SK-N-SH (cell line): Measurements from ENCODE around the gene TRPM8. TPM values are rescaled to one million over a fixed set of nuclear protein-coding genes. Genes with fewer than 3 reads are reported as not detected.

ENCODE experiments used
- CTCF ChIA-PET: fragments of 300-600, 350-600 bp; formaldehyde crosslinking; extraction: SDS; loops from one replicate; lab custom pipeline; 2021; lab: Yijun Ruan, JAX
- POLR2A ChIA-PET: fragments of 350-600 bp; sonication (Branson Sonifier 250); formaldehyde crosslinking; extraction: SDS; loops from one replicate; lab custom pipeline; 2020; ENCODE audit warnings: antibody characterized with exemption, inconsistent platforms; lab: Yijun Ruan, JAX
- DNase-seq: peaks from one replicate; pipeline ENCODE4 v3.0.0; 2012
- H2AFZ ChIP-seq: fragments of 200-600 bp; sonication (generic); 2 replicates; pipeline ENCODE4 v1.8.1; 2016; ENCODE audit warnings: antibody characterized with exemption, mild to moderate bottlenecking, low read depth
- H3F3A ChIP-seq: fragments of 200-600 bp; sonication (generic); replicated peaks from 2 replicates; pipeline ENCODE3; 2016; ENCODE audit warnings: antibody characterized with exemption, mild to moderate bottlenecking; ENCODE audit not compliant: insufficient read depth
- H3K27ac ChIP-seq, 2 experiments: fragments of 200-500 bp in 1 of 2; fragments of 200-600 bp in 1 of 2; sonication (Bioruptor generic) in 1 of 2; sonication (generic), shearing (Covaris generic) in 1 of 2; 2 replicates each; pipeline versions ENCODE4 v1.5.1 to v1.6.1; 2014 to 2016; ENCODE audit warnings: low read depth in 2 of 2, inconsistent platforms in 1 of 2, low read length in 1 of 2, mild to moderate bottlenecking in 1 of 2, mixed read lengths in 1 of 2
- H3K27me3 ChIP-seq: fragments of 200-600 bp; sonication (generic), shearing (Covaris generic); 2 replicates; pipeline ENCODE4 v1.6.1; 2016; ENCODE audit warnings: mixed run types; ENCODE audit not compliant: insufficient read depth
- H3K36me3 ChIP-seq, 2 experiments: fragments of 200-500 bp in 1 of 2; fragments of 200-600 bp in 1 of 2; sonication (Bioruptor generic) in 1 of 2; sonication (generic) in 1 of 2; replicated peaks in 1 of 2; 2 replicates each; pipeline versions ENCODE3 to v1.5.1; 2014 to 2016; ENCODE audit warnings: low read length in 1 of 2, mild to moderate bottlenecking in 1 of 2; ENCODE audit not compliant: insufficient read depth in 2 of 2, control insufficient read depth in 1 of 2
- H3K4me1 ChIP-seq, 2 experiments: fragments of 200-500 bp in 1 of 2; fragments of 200-600 bp in 1 of 2; sonication (Bioruptor generic) in 1 of 2; sonication (generic), shearing (Covaris generic) in 1 of 2; 2 replicates each; pipeline versions ENCODE4 v1.5.1 to v1.6.1; 2014 to 2016; ENCODE audit warnings: low read depth in 1 of 2, low read length in 1 of 2, mixed run types in 1 of 2; ENCODE audit not compliant: insufficient read depth in 2 of 2, control insufficient read depth in 1 of 2
- H3K4me2 ChIP-seq: fragments of 200-600 bp; sonication (generic), shearing (Covaris generic); 2 replicates; pipeline ENCODE4 v1.6.1; 2017; ENCODE audit warnings: mixed run types
- H3K4me3 ChIP-seq, 2 experiments: fragments of 200-500 bp in 1 of 2; fragments of 200-600 bp in 1 of 2; sonication (Bioruptor generic) in 1 of 2; sonication (generic), shearing (Covaris generic) in 1 of 2; 2 replicates each; pipeline versions ENCODE4 v1.5.1 to v1.8.1; 2014 to 2016; ENCODE audit warnings: low read depth in 2 of 2, inconsistent platforms in 1 of 2, low read length in 1 of 2, mild to moderate bottlenecking in 1 of 2, mixed read lengths in 1 of 2, moderate library complexity in 1 of 2
- H3K79me2 ChIP-seq: fragments of 200-600 bp; sonication (generic); 2 replicates; pipeline ENCODE4 v1.8.1; 2017; ENCODE audit warnings: mild to moderate bottlenecking; ENCODE audit not compliant: insufficient read depth
- H3K9ac ChIP-seq: fragments of 200-600 bp; sonication (generic); 2 replicates; pipeline ENCODE4 v1.6.1; 2017; ENCODE audit warnings: mixed run types
- H3K9me2 ChIP-seq: fragments of 200-600 bp; sonication (generic); 2 replicates; pipeline ENCODE4 v1.6.1; 2017; ENCODE audit warnings: mixed run types
- H3K9me3 ChIP-seq: fragments of 200-600 bp; sonication (generic); 2 replicates; pipeline ENCODE4 v1.6.1; 2017; ENCODE audit warnings: mixed run types, mild to moderate bottlenecking, moderate library complexity
- H4K20me1 ChIP-seq: fragments of 200-600 bp; sonication (generic); 2 replicates; pipeline ENCODE4 v1.6.1; 2017; ENCODE audit warnings: mild to moderate bottlenecking, mixed run types; ENCODE audit not compliant: insufficient read depth
- FOXJ3 ChIP-seq: sonication (generic); formaldehyde crosslinking; IDR thresholded peaks from 2 replicates; pipeline ENCODE4 v1.5.1; 2020; ENCODE audit warnings: mild to moderate bottlenecking, missing genetic modification reagents
- GATA2 ChIP-seq: sonication (generic); formaldehyde crosslinking; IDR thresholded peaks from 2 replicates; pipeline ENCODE4 v1.5.0; 2020; ENCODE audit warnings: mild to moderate bottlenecking, missing genetic modification reagents
- POLR2AphosphoS5 ChIP-seq: IDR thresholded peaks from 2 replicates; pipeline ENCODE4 v1.6.1; 2012; ENCODE audit warnings: low read depth, low read length
- RCOR1 ChIP-seq: fragments of 150-350 bp; IDR thresholded peaks from 2 replicates; pipeline ENCODE4 v1.6.1; 2017; ENCODE audit warnings: antibody characterized with exemption, low read length
- RXRA ChIP-seq: IDR thresholded peaks from 2 replicates; pipeline ENCODE4 v1.4.0; 2012; ENCODE audit warnings: low read depth, mild to moderate bottlenecking, borderline replicate concordance
- SIN3A ChIP-seq: IDR thresholded peaks from 2 replicates; pipeline ENCODE4 v1.6.1; 2012; ENCODE audit warnings: low read depth, mild to moderate bottlenecking, low read length, moderate library complexity, borderline replicate concordance
- TEAD4 ChIP-seq: IDR thresholded peaks from 2 replicates; pipeline ENCODE4 v1.4.0; 2012; ENCODE audit warnings: mild to moderate bottlenecking, borderline replicate concordance; ENCODE audit not compliant: insufficient read depth
- WGBS: methylation state at CpG from one replicate; pipeline ENCODE4 v1.1.6; 2017; ENCODE audit warnings: low lambda C conversion rate; 5-methylcytosine and 5-hydroxymethylcytosine counted together
- polyA plus RNA-seq, 3 experiments: library from polyadenylated mRNA; depleted of rRNA; stranded (reverse); fragments of >200 nt; gene quantifications; 2 replicates each; pipeline ENCODE4 v1.2.3, GENCODE V29; 2012
- TF ChIP-seq, protein P1 (sequence below): IDR thresholded peaks from 2 replicates; pipeline ENCODE4 v1.6.1; 2012; ENCODE audit warnings: mild to moderate bottlenecking, low read depth, low read length, moderate library complexity

TRPM8 gene
- polyA plus RNA-seq, 1 of the 3 experiments (the other 2 are of a cell fraction), result 0.85 TPM

DNA sequence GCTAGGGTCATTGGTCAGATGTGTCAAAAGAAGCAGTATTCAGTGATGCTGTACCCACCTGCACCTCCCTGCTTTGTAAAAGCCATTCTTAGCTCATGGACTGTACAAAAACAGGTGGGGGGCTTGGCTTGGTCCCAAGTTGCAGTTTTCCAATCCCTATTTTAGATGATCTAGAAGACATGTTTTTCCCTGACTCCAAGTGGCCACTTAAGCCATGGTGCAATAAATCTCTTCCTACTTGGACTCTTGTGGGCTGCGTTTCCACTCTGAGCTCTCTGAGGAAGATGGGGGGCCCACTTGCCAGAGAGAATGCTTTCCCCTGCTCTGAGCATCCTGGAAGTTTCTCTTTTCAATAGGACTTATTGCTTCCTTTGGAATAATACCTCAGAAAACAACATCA, 76.3 kb downstream of the TRPM8 start:
- WGBS, result 100% methylated on average over 1 of the region's 1 CpG

DNA sequence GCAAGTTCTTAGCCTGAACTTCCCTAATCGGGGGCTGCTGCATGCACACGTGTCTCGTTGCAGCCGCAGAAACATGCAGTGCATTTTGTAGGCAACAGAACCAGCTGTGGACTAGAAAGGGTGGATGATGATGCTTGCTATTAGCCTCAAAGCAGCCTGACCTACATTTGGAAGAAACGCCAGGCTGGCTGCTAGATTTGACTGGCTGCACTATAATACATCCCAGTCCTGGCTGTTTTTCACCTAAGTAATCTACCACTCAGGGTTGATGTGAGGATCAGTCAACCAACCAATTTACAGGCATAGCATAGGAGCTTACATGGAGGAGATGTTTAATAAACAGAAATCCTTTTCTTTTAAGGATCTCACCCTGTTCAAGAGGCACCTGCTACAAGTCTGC, 77.0 kb downstream of the TRPM8 start:
- ChIA-PET CTCF (interaction anchor here (1.0 kb wide), 1 partner anchor 1123 kb away, joined by 3 read pairs; no protein-coding TSS in a partner anchor), POLR2A (no interaction called here)
- Histone ChIP-seq H3K9ac (no peak overlapping the region), H3K4me1 (peaks cover 0 to 22% of the 10 kb centered on the region in 2 experiments; a peak in 1 of 4 replicates), H3K4me2 (no peak overlapping the region), H2AFZ (no peak overlapping the region), H3F3A (no peaks in the 10 kb centered on the region), H3K9me3 (no peaks in the 10 kb centered on the region), H3K79me2 (no peaks in the 10 kb centered on the region), H4K20me1 (no peaks in the 10 kb centered on the region), H3K27me3 (no peaks in the 10 kb centered on the region), H3K36me3 (no peaks in the 10 kb centered on the region), H3K27ac (no peak overlapping the region), H3K9me2 (no peaks in the 10 kb centered on the region), H3K4me3 (no peak overlapping the region)
- TF ChIP-seq RCOR1, result no peak
- TF ChIP-seq, protein P1, sequence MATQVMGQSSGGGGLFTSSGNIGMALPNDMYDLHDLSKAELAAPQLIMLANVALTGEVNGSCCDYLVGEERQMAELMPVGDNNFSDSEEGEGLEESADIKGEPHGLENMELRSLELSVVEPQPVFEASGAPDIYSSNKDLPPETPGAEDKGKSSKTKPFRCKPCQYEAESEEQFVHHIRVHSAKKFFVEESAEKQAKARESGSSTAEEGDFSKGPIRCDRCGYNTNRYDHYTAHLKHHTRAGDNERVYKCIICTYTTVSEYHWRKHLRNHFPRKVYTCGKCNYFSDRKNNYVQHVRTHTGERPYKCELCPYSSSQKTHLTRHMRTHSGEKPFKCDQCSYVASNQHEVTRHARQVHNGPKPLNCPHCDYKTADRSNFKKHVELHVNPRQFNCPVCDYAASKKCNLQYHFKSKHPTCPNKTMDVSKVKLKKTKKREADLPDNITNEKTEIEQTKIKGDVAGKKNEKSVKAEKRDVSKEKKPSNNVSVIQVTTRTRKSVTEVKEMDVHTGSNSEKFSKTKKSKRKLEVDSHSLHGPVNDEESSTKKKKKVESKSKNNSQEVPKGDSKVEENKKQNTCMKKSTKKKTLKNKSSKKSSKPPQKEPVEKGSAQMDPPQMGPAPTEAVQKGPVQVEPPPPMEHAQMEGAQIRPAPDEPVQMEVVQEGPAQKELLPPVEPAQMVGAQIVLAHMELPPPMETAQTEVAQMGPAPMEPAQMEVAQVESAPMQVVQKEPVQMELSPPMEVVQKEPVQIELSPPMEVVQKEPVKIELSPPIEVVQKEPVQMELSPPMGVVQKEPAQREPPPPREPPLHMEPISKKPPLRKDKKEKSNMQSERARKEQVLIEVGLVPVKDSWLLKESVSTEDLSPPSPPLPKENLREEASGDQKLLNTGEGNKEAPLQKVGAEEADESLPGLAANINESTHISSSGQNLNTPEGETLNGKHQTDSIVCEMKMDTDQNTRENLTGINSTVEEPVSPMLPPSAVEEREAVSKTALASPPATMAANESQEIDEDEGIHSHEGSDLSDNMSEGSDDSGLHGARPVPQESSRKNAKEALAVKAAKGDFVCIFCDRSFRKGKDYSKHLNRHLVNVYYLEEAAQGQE, result no peak
- no peak for DNase-seq
- 83% methylated on average over 5 of the region's 5 CpGs for WGBS

More for the DNA sequence above, 76.3 kb downstream of the TRPM8 start:
- DNase-seq, result no peak
- H3K27me3 ChIP-seq, result no peaks in the 10 kb centered on the region
- peaks cover 0 to 16% of the 10 kb centered on the region in 2 experiments; a peak in 1 of 4 replicates for H3K4me1 ChIP-seq
- no peak overlapping the region for H3K4me3 ChIP-seq
- no peak overlapping the region for H3K9ac ChIP-seq
- CTCF ChIA-PET, result no interaction called here
- H3K9me2 ChIP-seq, result no peaks in the 10 kb centered on the region
- POLR2A ChIA-PET, result no interaction called here
- no peak overlapping the region for H3K27ac ChIP-seq
- no peak overlapping the region for H3K4me2 ChIP-seq
- H4K20me1 ChIP-seq, result no peaks in the 10 kb centered on the region
- no peaks in the 10 kb centered on the region for H3K9me3 ChIP-seq
- H3F3A ChIP-seq, result no peaks in the 10 kb centered on the region
- no peak for TF ChIP-seq FOXJ3 (CRISPR knock-in tag)
- TF ChIP-seq, all 33 proteins: peak for 0
- H3K79me2 ChIP-seq, result no peaks in the 10 kb centered on the region
- H2AFZ ChIP-seq, result no peak overlapping the region
- no peaks in the 10 kb centered on the region for H3K36me3 ChIP-seq

DNA sequence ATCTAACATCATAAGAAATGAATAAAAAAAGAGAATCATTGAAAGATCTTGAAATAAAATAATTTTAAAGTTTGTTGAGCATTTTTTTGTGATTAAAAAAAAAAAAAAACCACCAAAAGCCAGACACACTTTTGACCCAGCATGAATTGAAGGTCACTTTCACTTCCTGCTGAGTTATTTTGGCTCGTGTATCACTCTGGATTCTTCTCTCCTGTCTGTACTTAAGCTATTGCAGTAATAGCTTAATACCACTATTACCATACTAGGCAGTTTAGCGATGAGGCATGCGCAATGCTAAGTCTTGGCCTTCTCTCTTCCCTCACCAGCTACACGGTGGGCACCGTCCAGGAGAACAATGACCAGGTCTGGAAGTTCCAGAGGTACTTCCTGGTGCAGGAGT, 78.8 kb downstream of the TRPM8 start:
- H3K36me3 ChIP-seq, result no peaks in the 10 kb centered on the region
- no peak overlapping the region for H3K4me2 ChIP-seq
- H4K20me1 ChIP-seq, result no peaks in the 10 kb centered on the region
- no peak overlapping the region for H3K4me3 ChIP-seq
- H3F3A ChIP-seq, result no peaks in the 10 kb centered on the region
- peaks cover 0 to 22% of the 10 kb centered on the region in 2 experiments; a peak in 1 of 4 replicates for H3K4me1 ChIP-seq
- no peak overlapping the region; a peak in 1 of 4 replicates for H3K27ac ChIP-seq
- no peaks in the 10 kb centered on the region for H3K79me2 ChIP-seq
- H3K9ac ChIP-seq, result no peak overlapping the region
- ChIA-PET CTCF (interaction anchor here (0.5 kb wide), 1 partner anchor 35 kb away, joined by 3 read pairs; no protein-coding TSS in a partner anchor), POLR2A (interaction anchor here (0.6 kb wide), 1 partner anchor 516 kb away, joined by 3 read pairs; no protein-coding TSS in a partner anchor)
- H3K9me3 ChIP-seq, result no peaks in the 10 kb centered on the region
- TF ChIP-seq GATA2 (CRISPR knock-in tag), result no peak
- no peak for TF ChIP-seq SIN3A
- no peak for TF ChIP-seq POLR2AphosphoS5
- TF ChIP-seq TEAD4, result no peak
- TF ChIP-seq RCOR1, result no peak
- TF ChIP-seq RXRA, result no peak
- no peaks in the 10 kb centered on the region for H3K27me3 ChIP-seq
- no peak overlapping the region for H2AFZ ChIP-seq
- DNase-seq, result no peak
- no peaks in the 10 kb centered on the region for H3K9me2 ChIP-seq
- 86% methylated on average over 5 of the region's 5 CpGs for WGBS
